Measurements from ENCODE around the gene EMILIN2. TPM values are rescaled to one million over a fixed set of nuclear protein-coding genes. Genes with fewer than 3 reads are reported as not detected.

The EMILIN2 gene
- total RNA-seq, 1 donor from 2014 or later = 51.5 TPM

DNA sequence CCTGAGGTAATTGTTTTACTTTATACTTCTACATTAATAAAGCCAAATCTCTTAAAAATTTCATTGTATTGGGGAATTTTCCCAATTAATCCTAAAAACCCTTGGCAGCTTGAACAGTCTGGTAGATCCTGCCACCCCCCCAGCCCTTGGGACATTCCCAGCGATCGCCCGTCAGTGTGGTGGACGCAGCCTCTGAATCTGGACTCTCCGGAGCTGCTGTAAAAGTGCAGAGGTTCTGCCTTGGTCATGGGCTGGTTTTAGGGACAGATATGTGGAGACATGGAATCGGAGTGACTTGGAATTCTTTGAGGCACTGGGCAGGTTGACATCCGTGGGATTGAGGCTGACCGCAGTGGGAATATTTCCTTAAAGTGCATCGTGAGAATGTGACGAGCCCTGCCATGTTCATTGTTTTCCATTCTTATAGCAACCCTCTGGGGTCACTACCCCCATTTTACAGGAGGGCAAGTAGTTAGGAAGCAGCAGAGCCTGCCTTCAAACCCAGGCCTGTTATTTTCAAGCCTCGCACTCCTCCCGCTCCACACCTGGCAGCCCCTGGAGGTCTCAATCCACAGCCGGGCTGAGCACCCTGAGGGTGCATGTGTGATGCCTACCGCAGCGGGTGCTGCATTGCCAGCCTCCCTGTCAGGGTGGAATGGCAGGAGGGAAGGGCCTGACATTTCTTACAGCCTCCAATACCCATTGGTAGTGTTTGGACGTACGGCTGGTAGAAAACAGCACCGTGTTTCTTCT is 6.5 kb downstream of the EMILIN2 start:
- Histone ChIP-seq H3K9me3 (no peaks in the 10 kb centered on the region), H3K27me3 (ENCODE audit: low read depth) (peaks cover 17% of the 10 kb centered on the region), H3K4me3 (no peak overlapping the region), H3K4me1 (peaks cover 36% of the 10 kb centered on the region), H3K27ac (no peak overlapping the region), H3K36me3 (peaks cover 12% of the 10 kb centered on the region)
- ATAC-seq (no peak), DNase-seq (no peak)
- intact Hi-C loops (cut with DNase I) = no loop called here
- TF ChIP-seq, protein P1, sequence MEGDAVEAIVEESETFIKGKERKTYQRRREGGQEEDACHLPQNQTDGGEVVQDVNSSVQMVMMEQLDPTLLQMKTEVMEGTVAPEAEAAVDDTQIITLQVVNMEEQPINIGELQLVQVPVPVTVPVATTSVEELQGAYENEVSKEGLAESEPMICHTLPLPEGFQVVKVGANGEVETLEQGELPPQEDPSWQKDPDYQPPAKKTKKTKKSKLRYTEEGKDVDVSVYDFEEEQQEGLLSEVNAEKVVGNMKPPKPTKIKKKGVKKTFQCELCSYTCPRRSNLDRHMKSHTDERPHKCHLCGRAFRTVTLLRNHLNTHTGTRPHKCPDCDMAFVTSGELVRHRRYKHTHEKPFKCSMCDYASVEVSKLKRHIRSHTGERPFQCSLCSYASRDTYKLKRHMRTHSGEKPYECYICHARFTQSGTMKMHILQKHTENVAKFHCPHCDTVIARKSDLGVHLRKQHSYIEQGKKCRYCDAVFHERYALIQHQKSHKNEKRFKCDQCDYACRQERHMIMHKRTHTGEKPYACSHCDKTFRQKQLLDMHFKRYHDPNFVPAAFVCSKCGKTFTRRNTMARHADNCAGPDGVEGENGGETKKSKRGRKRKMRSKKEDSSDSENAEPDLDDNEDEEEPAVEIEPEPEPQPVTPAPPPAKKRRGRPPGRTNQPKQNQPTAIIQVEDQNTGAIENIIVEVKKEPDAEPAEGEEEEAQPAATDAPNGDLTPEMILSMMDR (IDR thresholded peaks at IDR 0.05) = no peak

DNA sequence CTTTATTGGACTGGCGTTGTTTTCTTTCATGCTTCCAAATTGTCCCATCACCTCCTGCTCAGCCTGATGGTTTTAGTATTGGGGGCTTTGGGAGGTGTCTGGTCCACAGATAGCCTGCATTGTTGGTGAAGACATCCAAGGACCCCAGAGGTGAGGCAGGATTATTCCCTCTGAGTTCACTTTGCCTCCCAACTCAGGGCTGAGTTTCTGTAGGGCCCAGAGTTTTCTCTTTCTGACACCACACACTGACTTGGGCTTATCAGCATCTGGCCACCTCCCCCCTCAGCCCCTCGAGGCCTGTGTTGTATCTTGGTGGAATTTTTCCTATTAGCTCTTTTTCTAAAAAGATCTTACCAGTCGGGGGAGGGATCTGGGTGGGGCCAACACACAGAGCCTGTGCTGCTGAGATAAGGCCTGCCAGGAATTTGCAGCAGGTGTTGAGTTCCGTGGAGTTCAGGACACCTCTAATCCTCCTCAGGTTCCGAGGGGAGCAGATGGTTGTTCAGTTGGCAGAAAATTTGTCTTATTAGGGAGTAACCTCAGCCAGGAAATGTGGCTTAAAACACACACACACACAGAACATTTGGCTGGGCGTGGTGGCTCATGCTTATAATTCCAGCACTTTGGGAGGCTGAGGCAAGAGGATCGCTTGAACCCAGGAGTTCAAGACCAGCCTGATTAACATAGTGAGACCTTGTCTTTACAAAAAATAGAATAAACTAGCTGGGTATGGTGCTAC is 7.3 kb downstream of the EMILIN2 start:
- Histone ChIP-seq H3K36me3 (peaks cover 12% of the 10 kb centered on the region), H3K4me1 (peaks cover 29% of the 10 kb centered on the region), H3K27ac (no peak overlapping the region), H3K4me3 (no peak overlapping the region), H3K27me3 (ENCODE audit: low read depth) (peaks cover 10% of the 10 kb centered on the region), H3K9me3 (no peaks in the 10 kb centered on the region)
- no peak for DNase-seq
- ATAC-seq = no peak
- intact Hi-C loops (cut with DNase I) = no loop called here
- TF ChIP-seq, protein P1 (IDR thresholded peaks at IDR 0.05) = no peak

DNA sequence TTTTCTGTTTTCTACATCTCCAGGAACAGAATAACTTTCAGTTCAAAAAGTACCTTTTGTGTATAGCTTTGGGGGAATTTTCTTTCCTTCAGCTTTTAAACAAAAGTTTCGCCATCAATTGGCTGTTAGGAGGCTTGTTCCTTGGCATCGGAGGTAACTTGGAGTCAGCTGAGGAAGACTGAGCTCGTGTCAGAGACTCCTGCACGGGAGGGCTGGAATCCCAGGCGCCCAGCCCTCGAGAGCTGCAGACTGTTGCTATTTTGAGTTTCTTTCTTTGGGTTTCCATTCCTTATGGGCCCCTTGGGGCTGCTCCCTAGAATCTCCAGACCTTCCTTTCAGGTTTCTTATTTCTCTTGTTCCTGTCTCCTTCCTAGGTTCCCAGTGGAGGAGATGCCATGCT is 8.1 kb downstream of the EMILIN2 start:
- ATAC-seq (no peak), DNase-seq (no peak)
- intact Hi-C loops (cut with DNase I) = no loop called here
- peaks cover 27% of the 10 kb centered on the region for H3K4me1 ChIP-seq
- no peak overlapping the region for H3K27ac ChIP-seq
- peaks cover 7% of the 10 kb centered on the region for H3K27me3 ChIP-seq (ENCODE audit: low read depth)
- peaks cover 12% of the 10 kb centered on the region for H3K36me3 ChIP-seq
- TF ChIP-seq, protein P1 (IDR thresholded peaks at IDR 0.05) = no peak
- no peaks in the 10 kb centered on the region for H3K9me3 ChIP-seq
- H3K4me3 ChIP-seq = no peak overlapping the region

DNA sequence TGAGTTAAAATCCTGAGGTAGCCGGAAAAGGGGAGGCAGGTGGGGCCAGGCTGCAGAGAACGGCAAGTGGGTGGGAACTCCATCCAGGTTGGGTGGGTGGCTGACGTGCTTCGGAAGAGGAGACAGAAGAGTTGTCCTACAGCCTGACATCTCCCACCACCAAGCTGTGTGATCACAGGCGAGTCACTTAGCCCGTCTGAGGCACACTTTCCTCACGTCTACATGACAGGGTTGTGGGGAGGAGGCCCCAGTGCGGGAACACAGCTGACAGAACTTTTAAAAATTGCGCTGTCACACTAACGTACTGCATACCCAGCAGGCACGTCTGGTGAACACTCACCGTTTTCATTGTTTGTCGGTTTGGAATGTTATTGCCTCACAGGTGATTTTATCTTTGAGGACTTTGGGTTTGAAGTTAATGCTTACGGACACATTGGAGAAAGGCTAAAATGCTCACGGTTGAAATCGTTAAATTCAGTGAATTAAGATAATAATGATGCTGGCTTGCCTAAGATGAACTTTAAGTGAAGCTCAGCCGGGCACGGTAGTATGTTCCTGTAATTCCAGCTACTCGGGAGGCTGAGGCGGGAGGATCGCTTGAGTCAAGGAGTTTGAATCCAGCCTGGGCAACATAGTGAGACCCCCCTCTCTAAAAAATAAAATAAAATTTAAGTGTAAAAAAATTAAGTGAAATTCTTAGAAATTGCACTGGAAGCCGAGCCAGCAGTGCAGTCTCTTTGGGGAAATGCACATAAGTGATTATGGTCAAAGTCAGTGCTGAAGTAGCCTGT is 8.9 kb downstream of the EMILIN2 start:
- Histone ChIP-seq H3K9me3 (no peaks in the 10 kb centered on the region), H3K4me3 (no peak overlapping the region), H3K4me1 (peaks cover 27% of the 10 kb centered on the region), H3K27me3 (ENCODE audit: low read depth) (peaks cover 3% of the 10 kb centered on the region), H3K36me3 (peaks cover 12% of the 10 kb centered on the region), H3K27ac (no peak overlapping the region)
- DNase-seq (no peak), ATAC-seq (no peak)
- TF ChIP-seq, protein P1 (IDR thresholded peaks at IDR 0.05) = no peak
- intact Hi-C loops (cut with DNase I) = no loop called here

DNA sequence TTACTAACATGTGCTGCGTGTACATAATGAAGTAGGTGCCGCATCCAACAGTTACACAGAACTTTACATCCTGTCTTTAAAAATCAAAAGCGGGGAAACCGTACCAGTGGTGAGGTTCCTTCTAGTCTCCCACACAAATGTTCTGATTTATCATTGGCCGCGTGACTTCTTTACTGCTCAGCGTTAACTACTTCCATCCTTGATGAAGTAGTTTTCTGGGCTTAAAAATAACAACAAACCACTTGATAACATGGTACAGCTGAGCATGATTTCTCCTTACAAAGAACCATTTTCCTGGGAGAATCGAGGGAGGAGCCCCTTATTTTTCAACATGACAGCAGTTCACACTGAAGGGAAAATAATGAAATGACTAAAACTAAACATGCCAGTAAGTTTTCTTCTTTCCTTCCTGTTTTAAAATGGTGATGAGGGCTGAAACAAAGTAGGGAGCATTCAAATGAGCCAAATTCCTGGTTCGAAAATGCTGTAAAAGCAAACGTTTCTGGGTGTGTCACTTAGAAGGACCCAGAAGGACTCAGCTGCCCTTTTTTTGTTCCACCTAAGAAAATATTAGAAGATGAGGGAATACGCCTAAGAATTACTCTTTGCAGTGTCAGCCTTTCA is 9.9 kb downstream of the EMILIN2 start:
- no peaks in the 10 kb centered on the region for H3K27me3 ChIP-seq (ENCODE audit: low read depth)
- H3K4me3 ChIP-seq = no peak overlapping the region
- peak overlapping the region; percentile 54 for H3K27ac ChIP-seq
- TF ChIP-seq, protein P1 (IDR thresholded peaks at IDR 0.05) = no peak
- H3K4me1 ChIP-seq = peaks cover 27% of the 10 kb centered on the region
- ATAC-seq (peak in 1 of 2 donors; percentile 25), DNase-seq (no peak)
- intact Hi-C loops (cut with DNase I) = no loop called here
- H3K9me3 ChIP-seq = no peaks in the 10 kb centered on the region
- peaks cover 12% of the 10 kb centered on the region for H3K36me3 ChIP-seq
